Urothelium cell line (cell line): ENCODE results near the gene PUS1.
"Not testable (repeated sequence)": the region's sequence is repeated elsewhere in the genome, so short reads cannot be mapped to it uniquely, and the experiment has no call there.

Source experiments
- DNase-seq: peaks from one replicate; pipeline ENCODE4 v3.0.0; 2011; ENCODE audit warnings: low spot score, mixed read lengths
- FAIRE-seq: peaks from 2 replicates; lab custom pipeline; 2011; peaks lifted over from hg19 to GRCh38; lab: Jason Lieb, UNC

The PUS1 gene

GRCh38 chr12:131928711-131929580, at the start of gene PUS1:
PUS1 (plus strand) TSS chr12:131929276; CDS start chr12:131929723, 447 bp downstream.
- FAIRE-seq (peak; percentile 68), DNase-seq (peak; percentile 97)

GRCh38 chr12:131882804-131883520, 46.1 kb upstream of the PUS1 start:
- no peak for FAIRE-seq
- DNase-seq = no peak

GRCh38 chr12:131883521-131883900, 45.6 kb upstream of the PUS1 start:
- DNase-seq (no peak), FAIRE-seq (no peak)

GRCh38 chr12:131885076-131885475, 44.0 kb upstream of the PUS1 start:
- not testable (repeated sequence) for FAIRE-seq, DNase-seq

GRCh38 chr12:131885543-131886057, 43.5 kb upstream of the PUS1 start:
- no peak for FAIRE-seq

GRCh38 chr12:131891722-131892121, 37.4 kb upstream of the PUS1 start:
- not testable (repeated sequence) for DNase-seq, FAIRE-seq

More at GRCh38 chr12:131885543-131886057, 43.5 kb upstream of the PUS1 start:
- no peak for DNase-seq

GRCh38 chr12:131892711-131893604, 36.1 kb upstream of the PUS1 start:
- DNase-seq (no peak), FAIRE-seq (no peak)

GRCh38 chr12:131893605-131894312, 35.3 kb upstream of the PUS1 start:
- DNase-seq = no peak
- no peak for FAIRE-seq

GRCh38 chr12:131894313-131894860, 34.7 kb upstream of the PUS1 start, which contains the start of gene ULK1:
ULK1 (plus strand) TSS chr12:131894622; CDS start chr12:131895002, 380 bp downstream.
- DNase-seq (peak; percentile 99), FAIRE-seq (no peak)

- FAIRE-seq (no peak), DNase-seq (no peak)
Measured at GRCh38 chr12:131894981-131895639, 34.0 kb upstream of the PUS1 start.

DNA sequence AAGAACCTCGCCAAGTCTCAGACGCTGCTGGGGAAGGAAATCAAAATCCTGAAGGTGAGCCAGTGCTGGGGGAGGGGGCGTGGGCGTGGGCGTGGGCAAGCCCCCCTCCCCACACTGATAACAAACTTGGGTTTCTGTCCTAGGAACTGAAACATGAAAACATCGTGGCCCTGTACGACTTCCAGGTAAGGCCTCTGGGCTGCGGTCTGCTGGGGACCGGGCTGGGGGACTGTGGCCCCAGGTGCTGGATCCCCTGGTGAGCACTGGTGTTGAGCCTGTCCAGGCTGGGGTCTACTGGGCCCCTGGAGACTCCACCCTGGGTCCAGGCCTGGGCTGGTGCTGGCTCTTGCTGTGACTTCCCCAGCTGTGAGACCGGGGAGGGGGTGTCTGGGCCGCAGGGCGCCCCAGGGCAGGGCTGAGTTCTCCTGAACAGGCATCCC, 33.4 kb upstream of the PUS1 start:
- no peak for FAIRE-seq
- DNase-seq = no peak

- DNase-seq (peak; percentile 92), FAIRE-seq (peak; percentile 53)
Measured at GRCh38 chr12:131896080-131896810, 32.8 kb upstream of the PUS1 start.

DNA sequence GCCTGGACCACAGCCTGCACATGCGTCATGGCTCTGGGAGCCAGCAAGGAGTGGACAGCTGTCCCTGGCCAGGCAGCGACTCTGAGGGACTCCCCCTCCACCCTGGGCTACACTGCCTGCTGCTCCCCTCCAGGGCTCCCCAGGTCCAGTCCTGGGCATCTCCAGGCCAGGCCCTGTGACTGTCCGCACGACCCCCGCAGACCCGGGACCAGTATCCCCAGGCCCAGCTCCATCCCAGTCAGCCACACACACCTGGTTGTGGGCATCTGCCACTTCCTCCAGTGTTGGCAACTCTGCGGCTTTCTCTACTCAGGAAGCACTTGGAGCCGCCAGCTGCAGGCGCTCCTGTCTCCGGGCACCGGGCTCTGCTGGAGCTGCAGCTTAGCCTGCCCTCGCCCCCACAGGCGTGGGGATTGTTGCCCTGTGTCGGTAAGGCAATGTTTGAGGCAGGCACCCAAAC, 32.2 kb upstream of the PUS1 start:
- no peak for DNase-seq
- no peak for FAIRE-seq

DNA sequence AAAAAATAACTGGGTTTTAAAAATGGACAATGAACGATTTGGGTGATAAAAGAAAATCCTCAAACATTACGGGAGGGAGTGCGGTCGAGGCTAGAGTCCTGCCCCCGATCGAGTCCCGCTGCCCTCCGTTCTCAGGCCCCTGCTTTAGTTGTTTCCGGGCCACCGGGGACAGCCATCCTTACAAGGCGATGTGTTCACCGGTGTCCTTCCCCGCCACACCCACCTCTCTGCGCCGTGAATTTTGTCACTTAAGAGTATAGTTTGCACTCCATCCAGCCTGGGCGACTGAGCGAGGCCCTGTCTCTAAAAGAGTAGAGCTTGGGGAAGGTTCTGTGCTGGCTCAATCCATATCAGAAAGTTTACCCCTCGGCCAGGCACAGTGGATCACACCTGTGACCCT, 31.8 kb upstream of the PUS1 start:
- DNase-seq (no peak), FAIRE-seq (no peak)

DNA sequence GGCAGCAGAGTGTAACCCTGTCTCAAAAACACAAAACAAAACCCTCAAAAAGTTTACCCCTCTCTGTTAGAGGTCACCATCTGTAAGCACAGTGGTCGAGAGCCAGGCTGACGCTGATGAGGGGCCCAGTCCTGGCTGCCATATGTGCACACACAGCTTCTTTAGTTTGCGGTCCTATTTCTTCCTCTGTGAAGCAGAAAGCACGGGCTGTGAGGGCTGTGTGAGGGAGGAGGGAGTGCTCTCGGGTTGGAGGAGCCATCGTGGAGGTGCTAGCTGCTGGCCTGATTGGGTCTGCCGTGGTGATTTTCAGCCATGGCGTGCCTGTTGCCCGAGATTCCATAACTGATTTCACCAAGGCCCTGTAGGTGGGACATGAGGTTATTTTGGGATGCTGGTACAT, 31.2 kb upstream of the PUS1 start:
- no peak for FAIRE-seq
- DNase-seq = no peak

GRCh38 chr12:131900397-131900796, 28.7 kb upstream of the PUS1 start:
- DNase-seq (no peak), FAIRE-seq (no peak)

- FAIRE-seq (no peak), DNase-seq (no peak)
Measured at GRCh38 chr12:131901431-131902331, 27.4 kb upstream of the PUS1 start.
